ENCODE results near the gene MNX1.

MNX1 gene

GRCh38 chr7:157010588-157011332, at the start of gene MNX1:
MNX1 (minus strand) TSS chr7:157010663; CDS start chr7:157010350, 313 bp downstream.
- DNase-seq (ENCODE audit: extremely low spot score, insufficient read length, low read depth): peak; percentile 87
- peak; percentile 68 for FAIRE-seq

GRCh38 chr7:157059534-157059933, 49.1 kb upstream of the MNX1 start:
- DNase-seq (ENCODE audit: extremely low spot score, insufficient read length, low read depth) (no peak), FAIRE-seq (no peak)

DNA sequence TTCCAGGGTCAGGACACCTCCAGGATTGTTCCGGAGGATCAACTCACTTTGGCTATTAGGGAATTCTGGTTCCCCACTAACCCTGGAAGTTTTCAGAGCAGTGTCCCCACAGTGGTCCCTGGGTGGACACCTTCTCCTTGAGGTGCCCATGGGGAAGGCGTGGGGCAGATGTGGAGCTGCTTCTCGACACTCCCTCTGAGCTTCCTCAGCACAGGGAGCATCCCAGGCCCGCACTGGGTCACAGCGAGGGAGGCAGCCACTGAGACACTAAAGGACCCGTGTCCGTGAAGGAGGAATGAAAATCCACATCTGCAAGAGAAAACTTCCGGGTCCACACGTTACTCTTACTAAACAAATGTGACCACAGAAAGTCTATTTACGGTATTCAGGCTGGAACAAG, 48.2 kb upstream of the MNX1 start:
- DNase-seq (ENCODE audit: extremely low spot score, insufficient read length, low read depth): no peak
- FAIRE-seq: no peak

- DNase-seq (ENCODE audit: extremely low spot score, insufficient read length, low read depth) (no peak), FAIRE-seq (no peak)
Observed at GRCh38 chr7:157058068-157058467, 47.6 kb upstream of the MNX1 start.

- FAIRE-seq (no peak), DNase-seq (ENCODE audit: extremely low spot score, insufficient read length, low read depth) (no peak)
Observed at GRCh38 chr7:157056957-157057902, 46.8 kb upstream of the MNX1 start.

DNA sequence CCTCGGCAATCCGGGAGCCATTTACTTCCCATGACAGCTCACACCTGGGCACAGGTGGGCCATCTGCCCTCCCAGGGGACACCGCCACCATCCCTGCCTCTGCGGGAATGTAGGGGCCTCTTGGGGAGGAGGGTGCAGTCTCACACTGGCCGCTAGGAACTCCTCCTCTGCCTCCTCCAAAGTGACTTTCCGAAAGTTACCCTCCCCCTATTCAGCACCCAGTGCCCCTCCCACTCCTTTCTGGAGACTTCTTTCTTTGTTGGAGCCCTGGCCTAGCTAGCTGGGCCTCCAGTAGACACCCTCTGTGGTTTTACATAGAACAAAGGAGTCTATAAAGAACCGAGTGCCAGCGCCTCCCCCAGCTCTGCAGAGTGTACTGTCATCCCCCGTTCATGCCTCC, 45.8 kb upstream of the MNX1 start:
- FAIRE-seq (no peak), DNase-seq (ENCODE audit: extremely low spot score, insufficient read length, low read depth) (no peak)

DNA sequence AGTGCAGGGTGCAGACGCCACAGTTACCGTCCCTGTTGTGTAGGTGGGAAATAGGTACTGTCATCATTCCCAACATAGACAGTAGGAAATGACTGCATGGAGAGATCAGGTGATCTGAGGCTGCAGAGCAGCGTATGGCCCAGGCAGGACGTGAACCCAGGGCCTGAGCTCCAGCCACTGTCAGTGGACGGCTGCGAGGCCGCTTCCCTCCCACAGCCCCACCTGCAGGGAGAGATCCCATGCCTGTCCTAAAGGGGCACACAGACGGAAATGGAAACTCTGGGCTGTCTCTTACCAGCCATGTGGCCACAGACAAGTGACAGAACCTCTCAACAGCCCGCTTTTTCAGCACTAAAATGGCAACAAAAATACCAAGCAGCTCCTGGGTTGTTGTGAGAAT, 44.5 kb upstream of the MNX1 start:
- no peak for DNase-seq (ENCODE audit: extremely low spot score, insufficient read length, low read depth)
- no peak for FAIRE-seq

DNA sequence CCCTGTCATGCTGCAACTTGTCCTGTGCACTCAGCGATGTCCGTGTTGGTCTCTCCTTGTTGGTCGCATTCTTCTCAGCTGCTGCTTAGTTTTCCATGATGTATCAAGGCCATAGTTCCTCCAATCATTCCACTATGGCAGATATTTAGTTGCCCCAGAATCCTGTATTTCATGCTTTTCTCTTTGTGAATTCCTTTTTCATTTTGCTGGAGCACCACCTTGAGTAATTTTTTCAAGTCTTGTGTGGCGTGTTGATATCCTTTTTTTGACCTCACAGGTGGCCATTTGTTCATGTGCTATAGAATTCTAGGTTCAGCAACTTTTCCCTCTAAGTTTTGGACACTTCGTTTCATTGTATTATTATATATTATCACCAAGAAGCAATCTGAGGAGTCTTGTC, 42.7 kb upstream of the MNX1 start:
- FAIRE-seq (no peak), DNase-seq (ENCODE audit: extremely low spot score, insufficient read length, low read depth) (no peak)

DNA sequence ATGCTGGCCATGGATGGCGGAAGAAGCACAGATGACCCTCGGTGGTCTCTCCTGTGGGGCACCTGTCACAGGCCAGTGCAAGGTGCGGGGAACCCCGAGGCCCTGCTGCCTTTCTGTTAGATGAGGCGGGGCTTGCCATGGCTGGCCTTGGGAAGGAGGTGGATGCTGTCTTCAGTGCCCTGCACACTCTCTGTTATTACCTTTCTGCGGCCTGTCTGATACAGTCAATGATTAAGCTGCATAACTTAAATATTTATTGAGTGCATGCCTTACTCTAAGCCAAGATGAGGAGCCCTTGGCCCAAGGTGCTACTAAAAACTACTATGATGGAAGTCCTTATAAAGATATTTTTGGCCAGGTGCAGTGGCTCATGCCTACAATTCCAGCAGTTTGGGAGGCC, 36.7 kb upstream of the MNX1 start:
- DNase-seq (ENCODE audit: extremely low spot score, insufficient read length, low read depth) (no peak), FAIRE-seq (no peak)

DNA sequence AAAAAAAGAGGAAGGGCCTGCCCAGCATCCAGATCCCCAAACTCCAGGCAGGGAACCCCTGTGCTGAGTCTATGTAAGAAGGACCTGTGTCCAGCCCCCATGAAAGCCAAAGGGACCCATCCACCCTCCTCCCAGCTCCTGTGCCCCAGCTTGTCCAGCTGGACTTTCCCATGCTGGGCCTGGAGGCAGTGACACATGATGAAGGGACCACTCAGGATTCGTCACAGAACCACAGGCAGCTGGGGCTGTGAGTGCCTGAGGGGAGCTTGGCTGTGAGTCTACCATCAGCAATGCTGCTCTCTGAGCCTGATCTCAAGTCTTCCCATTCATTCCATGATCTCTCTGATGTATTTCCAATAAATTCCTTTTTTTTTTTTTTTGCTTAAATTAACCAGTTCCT, 36.2 kb upstream of the MNX1 start:
- no peak for FAIRE-seq
- no peak for DNase-seq (ENCODE audit: extremely low spot score, insufficient read length, low read depth)

DNA sequence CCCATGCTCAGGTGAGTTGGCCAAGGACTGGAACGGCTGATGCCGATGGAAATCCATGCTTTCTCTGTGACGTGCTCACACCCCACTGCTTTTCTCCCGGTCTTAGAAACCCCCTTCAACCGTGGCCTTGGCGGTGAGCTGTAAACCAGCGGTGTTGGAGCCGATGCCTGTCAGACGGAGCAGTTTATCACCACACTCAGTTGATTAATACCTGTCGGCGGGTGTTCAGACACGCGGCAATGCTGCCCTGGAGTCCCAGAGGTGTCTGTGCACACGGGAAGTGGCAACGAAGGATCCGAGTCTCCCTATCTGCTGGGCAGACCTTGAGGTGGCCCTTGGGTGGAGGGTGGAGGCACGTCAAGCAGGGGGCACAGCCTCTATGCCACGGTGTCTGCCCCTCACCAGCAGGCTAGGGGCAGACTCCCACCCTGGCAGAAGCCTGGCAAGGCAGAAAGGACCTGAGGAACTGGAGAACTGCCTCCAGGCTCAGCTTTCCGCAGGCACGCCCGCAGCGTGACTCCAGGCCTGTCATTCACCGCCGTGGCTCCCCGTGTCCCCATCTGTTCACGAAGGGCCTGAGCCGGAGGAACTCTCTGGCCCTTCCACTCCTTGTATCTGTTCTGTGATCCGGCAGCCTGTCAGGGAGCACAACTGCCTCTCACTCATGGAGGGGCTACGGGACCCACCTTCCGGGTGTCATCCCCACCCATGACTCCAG, 34.6 kb upstream of the MNX1 start:
- FAIRE-seq (no peak), DNase-seq (ENCODE audit: extremely low spot score, insufficient read length, low read depth) (no peak)

DNA sequence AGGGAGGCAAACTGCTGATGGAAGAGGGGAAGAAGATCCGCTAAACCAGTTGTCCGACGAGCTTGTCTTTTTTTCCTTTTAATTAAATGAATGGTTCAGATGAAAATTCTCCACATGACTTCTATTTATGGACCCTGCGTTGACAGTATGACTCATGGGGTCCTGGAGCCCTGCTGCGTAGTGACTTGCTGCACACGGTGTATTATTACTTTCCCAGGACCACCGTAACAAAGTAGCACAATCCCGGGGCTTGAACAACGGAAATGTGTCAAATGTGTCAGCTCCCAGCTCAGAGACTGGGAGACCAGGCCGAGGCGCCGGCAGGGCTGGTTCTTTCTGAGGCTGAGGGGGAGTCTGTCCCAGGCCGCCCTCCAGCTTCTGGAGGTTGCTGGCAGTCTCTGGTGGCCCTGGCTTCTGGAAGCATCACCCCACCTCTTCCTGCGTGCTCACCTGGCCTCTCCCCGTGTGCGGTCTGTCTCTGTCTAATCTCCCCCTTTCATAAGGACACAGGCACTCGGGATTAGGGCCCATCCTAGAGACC, 33.8 kb upstream of the MNX1 start:
- FAIRE-seq: no peak
- DNase-seq (ENCODE audit: extremely low spot score, insufficient read length, low read depth): no peak

GRCh38 chr7:157043745-157044144, 33.3 kb upstream of the MNX1 start:
- no peak for FAIRE-seq
- DNase-seq (ENCODE audit: extremely low spot score, insufficient read length, low read depth): no peak

GRCh38 chr7:157041514-157042277, 31.2 kb upstream of the MNX1 start:
- DNase-seq (ENCODE audit: extremely low spot score, insufficient read length, low read depth) (no peak), FAIRE-seq (no peak)

GRCh38 chr7:157041004-157041403, 30.5 kb upstream of the MNX1 start:
- no peak for DNase-seq (ENCODE audit: extremely low spot score, insufficient read length, low read depth)
- no peak for FAIRE-seq

- FAIRE-seq: no peak
- no peak for DNase-seq (ENCODE audit: extremely low spot score, insufficient read length, low read depth)
Observed at GRCh38 chr7:157037635-157038034, 27.2 kb upstream of the MNX1 start.

DNA sequence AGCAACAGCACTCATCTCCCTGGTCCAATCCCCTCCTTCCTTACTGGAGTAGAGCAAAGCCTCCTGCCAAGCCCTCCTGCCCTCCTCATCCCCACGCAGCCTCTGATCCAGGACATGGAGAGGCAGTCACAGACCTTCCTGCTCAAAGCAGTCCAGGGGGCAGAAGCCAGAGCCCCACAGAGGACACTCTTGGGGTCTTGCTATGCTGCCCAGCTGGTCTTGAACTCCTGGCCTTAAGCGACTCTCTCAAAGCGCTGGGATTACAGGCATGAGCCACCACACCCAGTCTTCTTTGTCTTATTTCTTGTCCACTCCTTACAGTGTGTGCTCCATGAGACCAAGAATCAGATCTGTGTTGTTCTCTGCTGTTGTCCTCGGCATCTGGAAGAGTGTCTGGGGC, 26.6 kb upstream of the MNX1 start:
- FAIRE-seq (no peak), DNase-seq (ENCODE audit: extremely low spot score, insufficient read length, low read depth) (no peak)

DNA sequence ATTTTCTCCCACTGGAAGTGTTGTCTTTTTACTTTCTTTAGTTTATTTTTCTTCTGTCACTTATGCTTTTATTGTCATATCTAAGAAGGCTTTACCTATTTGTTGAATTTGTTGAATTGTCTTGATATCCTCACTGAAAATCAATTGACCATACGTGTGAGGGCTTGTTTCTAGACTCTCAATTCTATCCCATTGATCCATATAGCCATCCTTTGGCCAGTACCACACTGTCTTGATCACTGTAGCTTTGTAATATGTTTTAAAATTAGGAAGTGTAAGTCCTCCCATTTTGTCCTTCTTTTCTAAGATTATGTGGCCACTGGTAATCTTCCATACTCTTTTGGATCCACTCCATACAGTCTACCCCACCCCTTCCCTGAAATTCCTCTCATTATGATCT, 25.5 kb upstream of the MNX1 start:
- FAIRE-seq (no peak), DNase-seq (ENCODE audit: extremely low spot score, insufficient read length, low read depth) (no peak)

- no peak for FAIRE-seq
- DNase-seq (ENCODE audit: extremely low spot score, insufficient read length, low read depth): no peak
Observed at GRCh38 chr7:157035302-157035701, 24.8 kb upstream of the MNX1 start.

Measured in GM18507 (cell line).